ENCODE measurements around the gene EPB41L1. TPM values are rescaled to one million over a fixed set of nuclear protein-coding genes. Genes with fewer than 3 reads are reported as not detected.

The EPB41L1 gene
- total RNA-seq, 1 experiment from 2014 or later: 42.1 TPM

- no peaks in the 10 kb centered on the region for H3K27me3 ChIP-seq (ENCODE audit: insufficient read depth, low read length)
- POLR2A ChIA-PET: no interaction called here
- no peaks in the 10 kb centered on the region for H3K79me2 ChIP-seq (ENCODE audit: insufficient read depth, low read length)
- CTCF ChIA-PET: no interaction called here
- RAD21 ChIA-PET (ENCODE audit: low non-redundant PET in 1 of 2, low total read pairs in 2 of 2, uncharacterized antibody in 2 of 2, unreplicated experiment in 2 of 2): no interaction called here
- no peaks in the 10 kb centered on the region for H3K9me2 ChIP-seq (ENCODE audit: insufficient read depth)
- H3K36me3 ChIP-seq (ENCODE audit: control insufficient read depth in 1 of 2, insufficient read depth in 2 of 2, low read length in 2 of 2): no peaks in the 10 kb centered on the region
- H3K4me3 ChIP-seq (replicated peaks in 1 of 2; ENCODE audit: low read depth in 1 of 2, low read length in 2 of 2): no peak overlapping the region
- peaks cover 12 to 27% of the 10 kb centered on the region in 2 experiments; a peak in 3 of 4 replicates for H3K4me1 ChIP-seq (ENCODE audit: control insufficient read depth in 1 of 2, insufficient read depth in 2 of 2, low read length in 2 of 2)
- no peak overlapping the region for H3K27ac ChIP-seq (ENCODE audit: low read depth, low read length)
- H3K4me2 ChIP-seq (ENCODE audit: low read length): no peak overlapping the region
- no peak for DNase-seq (ENCODE audit: low read depth, low spot score)
- intact Hi-C loops (cut with micrococcal nuclease): no loop called here
- no peak overlapping the region for H2AFZ ChIP-seq (ENCODE audit: low read depth, low read length, poor library complexity, severe bottlenecking)
- H3K9me3 ChIP-seq (ENCODE audit: control insufficient read depth in 1 of 2, insufficient read depth in 1 of 2, low read depth in 1 of 2, low read length in 2 of 2): no peaks in the 10 kb centered on the region
- H3K9ac ChIP-seq (ENCODE audit: low read length): no peak overlapping the region
- TF ChIP-seq TCF7L2 (IDR thresholded peaks at IDR 0.05; ENCODE audit: borderline replicate concordance, extremely low read depth, insufficient read depth, insufficient read length): no peak
- TF ChIP-seq POLR2A (IDR thresholded peaks at IDR 0.05; ENCODE audit: borderline replicate concordance, extremely low read depth, insufficient read depth, insufficient read length): no peak
- TF ChIP-seq RAD21 (IDR thresholded peaks at IDR 0.05; ENCODE audit: low read depth): no peak
- TF ChIP-seq EGR1 (IDR thresholded peaks at IDR 0.05; ENCODE audit: low read depth): no peak
- TF ChIP-seq ELF1 (IDR thresholded peaks at IDR 0.05; ENCODE audit: borderline replicate concordance, low read depth): no peak
- TF ChIP-seq CTCF (IDR thresholded peaks at IDR 0.05 in 2 of 3, conservative IDR thresholded peaks at IDR 0.05 in 1 of 3; ENCODE audit: borderline replicate concordance in 1 of 3, insufficient read depth in 1 of 3, low read depth in 2 of 3, low read length in 2 of 3): no peak
- TF ChIP-seq CBX3 (IDR thresholded peaks at IDR 0.05; ENCODE audit: low read depth): no peak
- TF ChIP-seq CEBPB (IDR thresholded peaks at IDR 0.05; ENCODE audit: low read depth): no peak
- no peak for TF ChIP-seq JUND (IDR thresholded peaks at IDR 0.05)
- TF ChIP-seq SIN3A (IDR thresholded peaks at IDR 0.05; ENCODE audit: low read depth): no peak
- TF ChIP-seq POLR2AphosphoS5 (IDR thresholded peaks at IDR 0.05; ENCODE audit: low read depth, low read length): no peak
- no peak for TF ChIP-seq SP1 (IDR thresholded peaks at IDR 0.05; ENCODE audit: low read depth)
- TF ChIP-seq ATF3 (IDR thresholded peaks at IDR 0.05): no peak
- no peak for TF ChIP-seq SRF (IDR thresholded peaks at IDR 0.05; ENCODE audit: low read depth)
- TF ChIP-seq EZH2 (IDR thresholded peaks at IDR 0.05): no peak
- no peak for TF ChIP-seq ZBTB33 (IDR thresholded peaks at IDR 0.05; ENCODE audit: extremely low read depth, insufficient replicate concordance, low read length)
- no peak for TF ChIP-seq MAX (IDR thresholded peaks at IDR 0.05)
- TF ChIP-seq ZNF274 (IDR thresholded peaks at IDR 0.05; ENCODE audit: low read depth, low read length): no peak
- TF ChIP-seq YY1 (IDR thresholded peaks at IDR 0.05; ENCODE audit: extremely low read depth, insufficient replicate concordance, low read depth, low read length): no peak
- BruUV-seq (replicated peaks): no TSS peak
- no peaks in the 10 kb centered on the region for H4K20me1 ChIP-seq (ENCODE audit: insufficient read depth)
- ATAC-seq: no peak
Measured at GRCh38 chr20:36109251-36109947, 45.1 kb upstream of the EPB41L1 start.
